GM18499 (cell line): Measurements from ENCODE around the gene TTLL1.
"Not testable (repeated sequence)": the region's sequence is repeated elsewhere in the genome, so short reads cannot be mapped to it uniquely, and the experiment has no call there.

Experiments used
- ATAC-seq: cut with Tn5 transposase; IDR thresholded peaks from one replicate; pipeline ENCODE4 v1.9.1; 2021; ENCODE audit warnings: moderate number of reproducible peaks; ENCODE audit not compliant: insufficient read depth, unreplicated experiment

Gene TTLL1

GRCh38 chr22:43079742-43080141 is 9.4 kb downstream of the TTLL1 start:
- ATAC-seq, result no peak

- no peak for ATAC-seq
These were observed 10.7 kb downstream of the TTLL1 start for GRCh38 chr22:43078522-43078921.

DNA sequence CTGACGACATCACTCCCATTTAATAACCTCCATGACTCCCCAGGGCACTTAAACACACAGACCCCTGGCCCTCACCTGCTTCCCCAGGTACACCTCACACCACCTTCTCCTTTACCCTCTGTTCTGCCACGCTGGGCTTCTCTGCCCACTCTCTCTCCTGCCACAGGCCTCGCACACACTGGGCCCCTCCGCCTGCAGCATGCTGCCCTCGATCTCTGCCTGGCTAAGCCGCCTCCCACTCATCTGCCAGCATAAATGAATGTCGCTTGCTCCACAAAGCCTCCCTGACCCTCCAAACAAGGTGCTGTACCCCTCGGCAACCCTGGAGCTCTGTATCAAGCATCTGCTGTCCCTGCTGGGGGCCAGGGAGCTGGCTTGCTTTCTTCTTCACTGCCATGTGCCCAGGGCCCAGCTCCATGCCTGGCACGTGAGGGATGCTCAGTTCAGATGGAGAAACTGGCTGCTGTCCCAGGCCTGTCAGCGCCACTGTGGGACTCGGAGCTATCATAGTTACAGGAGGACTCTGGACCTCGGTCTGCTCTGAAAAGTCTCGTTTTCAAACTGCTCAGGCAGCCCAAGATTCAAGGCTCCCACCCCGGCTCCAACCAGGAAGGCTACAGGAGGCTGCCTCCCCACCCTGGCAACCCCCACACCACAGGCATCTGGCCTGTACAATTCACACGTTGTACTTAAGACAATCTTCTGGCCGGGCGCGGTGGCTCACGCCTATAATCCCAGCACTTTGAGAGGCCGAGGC is 11.9 kb downstream of the TTLL1 start:
- ATAC-seq, result no peak

DNA sequence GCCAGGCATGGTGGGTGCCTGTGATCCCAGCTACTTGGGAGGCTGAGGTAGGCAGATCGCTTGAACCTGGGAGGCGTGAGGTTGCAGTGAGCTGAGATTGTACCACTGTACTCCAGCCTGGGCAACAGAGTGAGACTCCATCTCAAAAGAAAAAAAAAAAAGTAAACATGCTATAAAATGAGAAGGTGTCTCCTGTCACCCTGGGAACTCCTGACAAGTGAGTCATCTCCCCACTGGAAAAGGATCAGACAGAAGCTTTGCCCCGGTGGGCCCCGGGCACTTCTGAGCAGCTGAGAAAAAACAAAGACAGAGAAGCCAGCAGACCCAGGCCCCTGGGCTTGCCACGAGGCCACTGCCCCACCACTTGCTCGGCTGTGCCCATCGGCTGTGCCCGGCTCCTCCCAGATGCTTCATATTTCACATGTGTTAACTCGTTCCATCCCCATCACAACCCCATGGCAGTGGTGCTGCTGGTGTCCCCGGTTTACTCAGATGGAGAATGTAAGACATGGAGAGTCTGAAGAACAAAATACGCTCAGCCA is 22.3 kb downstream of the TTLL1 start:
- ATAC-seq, result no peak

DNA sequence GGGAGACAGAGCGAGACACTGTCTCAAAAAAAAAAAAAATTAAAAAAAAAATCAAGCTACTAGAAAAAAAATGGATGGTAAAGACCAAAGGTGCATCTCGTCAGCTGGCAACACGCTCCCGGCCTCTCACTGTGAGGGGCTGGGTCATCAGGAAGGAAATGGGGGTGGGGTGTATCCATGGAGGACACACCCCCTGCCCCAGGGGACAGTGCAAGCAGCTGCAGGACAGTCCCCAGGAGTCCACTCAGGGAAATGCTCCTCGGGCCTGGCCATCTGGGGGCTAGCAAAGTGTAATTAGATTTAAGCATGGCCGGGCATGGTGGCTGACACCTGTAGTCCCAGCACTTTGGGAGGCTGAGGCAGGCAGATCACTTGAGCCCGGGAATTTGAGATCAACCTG is 23.1 kb downstream of the TTLL1 start:
- no peak for ATAC-seq

DNA sequence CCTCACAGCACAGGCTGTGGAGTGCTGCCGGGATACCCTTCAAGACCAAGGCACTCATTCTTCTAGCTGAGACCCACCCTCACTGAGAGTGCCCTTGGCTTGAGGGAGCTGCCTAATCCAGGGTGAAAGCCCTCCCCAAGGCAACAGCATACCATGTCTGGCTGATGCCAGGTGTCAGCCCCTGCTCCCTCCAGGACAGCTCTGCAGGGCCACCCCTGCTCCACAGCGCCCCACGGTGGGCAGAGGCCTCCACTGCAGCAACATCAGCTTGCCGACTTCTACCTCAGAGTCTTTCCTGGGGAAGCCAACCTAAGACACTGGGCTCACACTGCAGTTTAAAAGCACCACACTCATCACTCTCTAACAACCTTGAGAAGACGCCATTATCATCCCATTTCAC is 29.0 kb downstream of the TTLL1 start:
- no peak for ATAC-seq

GRCh38 chr22:43057641-43058040 is 31.6 kb downstream of the TTLL1 start:
- no peak for ATAC-seq

DNA sequence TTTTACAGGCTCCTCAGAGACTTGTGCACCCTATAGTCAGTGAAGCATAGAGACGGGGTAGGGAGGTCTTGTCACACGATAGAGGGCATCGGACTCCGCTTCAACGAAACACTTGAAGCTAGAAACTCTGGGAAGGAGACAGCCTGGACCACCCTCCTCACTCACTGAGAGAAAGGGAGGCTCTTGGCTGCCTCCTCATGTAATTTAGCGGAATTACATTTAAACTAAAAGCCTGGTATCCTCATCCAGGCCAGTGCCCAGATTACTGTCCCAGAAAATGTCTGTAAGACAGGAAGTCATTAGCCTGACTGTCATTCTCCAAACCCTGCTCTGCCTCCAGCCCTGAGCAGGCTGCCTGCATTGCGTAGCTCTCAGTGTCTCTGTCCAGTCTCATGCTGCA is 36.0 kb downstream of the TTLL1 start:
- no peak for ATAC-seq

GRCh38 chr22:43050995-43051394 is 38.2 kb downstream of the TTLL1 start:
- ATAC-seq, result no peak

GRCh38 chr22:43047605-43048004 is 41.6 kb downstream of the TTLL1 start:
- ATAC-seq, result no peak

GRCh38 chr22:43044290-43044712 is 44.9 kb downstream of the TTLL1 start:
- ATAC-seq, result no peak

- no peak for ATAC-seq
These were observed 47.0 kb downstream of the TTLL1 start for GRCh38 chr22:43042101-43042780.

- ATAC-seq, result no peak
These were observed 49.4 kb downstream of the TTLL1 start for GRCh38 chr22:43039800-43040199.

DNA sequence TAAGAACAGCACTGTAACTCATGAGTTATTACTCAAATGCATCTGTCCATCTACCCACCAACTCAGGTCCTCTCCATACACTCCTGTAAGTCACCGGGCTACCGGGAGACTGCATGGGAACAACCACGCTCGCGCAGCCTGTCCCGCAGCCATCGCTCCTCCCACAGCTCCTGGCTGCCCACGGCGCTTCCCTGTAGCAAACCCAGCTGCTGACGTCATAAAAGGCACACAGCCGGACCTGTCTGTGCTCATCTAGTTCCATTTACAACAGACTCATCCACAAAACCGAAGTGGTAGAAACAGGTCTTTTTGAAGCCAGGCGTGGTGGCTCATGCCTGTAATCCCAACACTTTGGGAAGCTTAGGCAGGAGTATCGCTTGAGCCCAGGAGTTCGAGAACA is 50.9 kb downstream of the TTLL1 start:
- ATAC-seq, result no peak

GRCh38 chr22:43036282-43036829 is 52.8 kb downstream of the TTLL1 start:
- no peak for ATAC-seq

- no peak for ATAC-seq
These were observed 53.9 kb downstream of the TTLL1 start for GRCh38 chr22:43035250-43035649.

DNA sequence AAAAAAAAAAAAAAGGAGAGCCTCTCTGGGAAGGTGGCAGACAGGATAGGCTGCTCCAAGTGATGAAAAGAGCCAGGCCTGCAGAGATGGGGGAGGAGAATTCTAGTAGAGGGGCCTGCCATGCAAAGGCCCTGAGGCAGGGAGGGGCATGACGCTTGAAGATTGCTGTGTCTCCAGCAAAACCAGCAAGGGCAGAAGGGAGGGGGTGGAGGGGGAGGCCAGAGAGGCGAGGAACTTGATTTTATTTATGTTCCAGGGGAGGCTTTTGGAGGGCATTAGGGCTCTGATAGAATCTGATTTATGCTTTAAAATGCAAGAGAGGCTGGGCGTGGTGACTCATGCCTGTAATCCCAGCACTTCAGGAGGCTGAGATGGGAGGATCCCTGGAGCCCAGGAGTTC is 57.6 kb downstream of the TTLL1 start:
- ATAC-seq, result no peak

DNA sequence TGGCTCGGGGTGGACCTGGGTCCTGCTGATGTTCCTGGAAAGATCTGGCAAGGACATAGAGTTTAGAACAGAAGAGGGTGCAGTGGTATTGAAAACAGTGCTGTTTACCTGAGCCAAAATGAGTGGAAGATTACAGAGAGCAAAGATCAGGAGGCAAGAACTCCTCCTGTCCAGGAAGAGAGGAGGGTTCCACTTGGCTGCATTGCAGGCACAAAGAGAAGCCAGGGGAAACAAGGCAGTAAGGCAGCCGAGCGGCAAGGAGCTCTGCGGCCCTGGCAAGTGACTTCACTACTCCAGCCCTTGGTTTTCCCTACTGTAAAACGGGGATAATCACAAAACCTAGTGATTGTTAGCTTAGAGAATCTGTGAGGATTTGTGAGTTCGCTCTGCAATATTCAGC is 70.6 kb downstream of the TTLL1 start:
- ATAC-seq, result no peak

DNA sequence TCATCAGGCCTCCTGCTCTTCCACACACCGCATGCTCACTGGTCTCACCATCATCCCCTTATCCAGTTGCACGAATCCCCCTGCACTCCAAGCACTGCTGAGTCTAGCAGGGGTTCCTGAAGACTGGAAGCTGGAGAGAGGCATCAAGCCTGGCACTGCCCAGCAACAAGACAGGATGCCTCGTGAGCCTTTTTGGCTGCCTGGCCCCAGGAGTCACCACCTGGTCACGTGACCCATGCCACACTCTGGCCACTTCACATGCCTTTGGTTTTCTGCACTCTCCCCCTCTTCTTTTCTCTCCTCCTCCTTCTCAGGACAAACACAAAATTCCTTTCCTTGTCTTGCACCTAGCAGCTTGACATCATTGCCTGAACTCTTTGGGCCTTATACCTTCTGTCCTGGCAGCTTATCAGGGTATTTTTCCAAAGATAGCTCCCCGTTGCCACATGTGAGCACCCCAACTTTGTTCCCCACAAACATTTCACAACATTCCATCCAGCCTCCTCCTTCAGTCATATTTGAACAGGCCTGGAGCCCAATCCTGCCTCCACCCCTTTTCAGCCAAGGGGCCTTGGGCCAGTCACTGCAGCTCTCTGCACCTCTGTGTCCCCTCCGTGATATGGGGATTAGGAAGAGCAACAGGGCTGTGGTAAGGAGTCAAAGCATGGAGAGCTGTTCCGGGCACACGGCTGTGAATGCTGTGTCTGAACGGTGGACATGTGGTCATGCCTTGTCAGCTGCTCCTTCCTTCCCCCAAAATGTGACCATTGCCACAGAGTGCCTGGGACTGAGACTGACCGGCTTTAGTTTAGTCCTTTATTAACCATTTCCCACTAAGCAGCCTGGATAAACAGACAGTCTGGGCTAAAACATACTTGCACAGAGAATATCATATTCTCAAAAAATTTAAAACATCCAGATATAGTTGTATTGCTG is 71.4 kb downstream of the TTLL1 start:
- ATAC-seq, result no peak

GRCh38 chr22:43016150-43016549 is 73.0 kb downstream of the TTLL1 start:
- not testable (repeated sequence) for ATAC-seq
